ENCODE results near the gene PRIM2. TPM values are rescaled to one million over a fixed set of nuclear protein-coding genes. Genes with fewer than 3 reads are reported as not detected.

Gene PRIM2
- total and polyA plus RNA-seq, 2 of the 4 experiments (the other 2 are of a cell fraction), result 11.8 to 37.5 TPM

DNA sequence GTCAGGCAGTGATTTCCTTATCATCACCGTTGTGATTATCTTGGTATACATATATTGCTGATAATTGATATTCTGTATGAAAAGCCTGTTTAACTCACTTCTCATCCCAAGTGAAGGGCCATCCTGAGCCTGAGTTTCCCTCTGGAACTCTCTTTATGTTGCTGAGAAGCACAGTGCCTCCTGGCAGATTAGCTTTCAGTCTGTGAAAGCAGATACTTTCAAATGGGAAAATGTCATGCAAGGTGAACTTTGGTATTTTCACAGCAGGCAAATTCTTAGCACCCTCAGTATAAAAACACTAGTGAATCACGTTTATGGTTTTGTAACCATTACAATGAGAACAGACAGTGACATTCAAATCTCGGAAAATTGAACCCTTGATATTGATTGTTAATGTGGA, 151.6 kb downstream of the PRIM2 start:
- dilution Hi-C loops (cut with HindIII; ENCODE audit: low sequenced_read_pairs, unreplicated experiment), result no loop called here

More for the DNA sequence above, 151.6 kb downstream of the PRIM2 start:
- Histone ChIP-seq H3K14ac (replicated peaks; ENCODE audit: low read depth, low read length) (peak overlapping the region; percentile 54), H2AK5ac (ENCODE audit: low read depth, low read length) (peak overlapping the region; percentile 48; the same call in 1 of the 2 replicates), H3K4me1 (ENCODE audit: control insufficient read depth, insufficient read depth, low read length) (peaks cover 7% of the 10 kb centered on the region), H2AFZ (replicated peaks; ENCODE audit: low read length, poor library complexity) (no peak overlapping the region), H3K36me3 (ENCODE audit: control insufficient read depth, insufficient read depth, low read length) (no peaks in the 10 kb centered on the region), H3K4me3 (ENCODE audit: insufficient read depth, low read depth, low read length) (no peak overlapping the region), H2BK20ac (ENCODE audit: low read depth, low read length) (peak overlapping the region; percentile 40), H4K91ac (ENCODE audit: insufficient read depth, low read depth, low read length) (peak overlapping the region; percentile 83), H3K27me3 (ENCODE audit: control insufficient read depth, insufficient read depth, low read length) (no peaks in the 10 kb centered on the region), H3K4me2 (ENCODE audit: low read depth, low read length) (peak overlapping the region; percentile 11; the same call in 1 of the 2 replicates), H3K56ac (ENCODE audit: extremely low read depth, insufficient read depth, low read length) (peak overlapping the region; percentile 54), H2AK9ac (replicated peaks; ENCODE audit: low read depth, low read length, poor library complexity) (no peak overlapping the region), H3K9me3 (ENCODE audit: control insufficient read depth, insufficient read depth, low read length) (no peaks in the 10 kb centered on the region), H2BK15ac (ENCODE audit: low read depth, low read length) (peak overlapping the region; percentile 47; the same call in 2 of the 3 replicates), H3K4ac (ENCODE audit: low read depth, low read length) (peak overlapping the region; percentile 31; the same call in 1 of the 2 replicates), H3K9ac (ENCODE audit: low read depth, low read length) (peak overlapping the region; percentile 21; the same call in 1 of the 2 replicates), H3K9me1 (ENCODE audit: insufficient read depth, low read length) (no peaks in the 10 kb centered on the region), H4K5ac (ENCODE audit: low read depth, low read length) (peak overlapping the region; percentile 11), H2BK120ac (ENCODE audit: low read depth, low read length) (peak overlapping the region; percentile 71), H3K79me1 (ENCODE audit: low read depth in 1 of 2, low read length in 2 of 2) (peaks cover 5 to 15% of the 10 kb centered on the region in 2 experiments; a peak in 3 of 4 replicates), H4K8ac (ENCODE audit: low read depth in 2 of 2, low read length in 2 of 2) (peak overlapping the region; percentile 38 to 81; a peak in 3 of 4 replicates), H2BK5ac (ENCODE audit: low read depth, low read length, poor library complexity, severe bottlenecking) (peak overlapping the region; percentile 59), H3K18ac (ENCODE audit: low read depth, low read length) (peak overlapping the region; percentile 72; the same call in 1 of the 2 replicates), H3K27ac (ENCODE audit: insufficient read depth, low read length) (peak overlapping the region; percentile 17; the same call in 1 of the 2 replicates), H3K23ac (ENCODE audit: low read depth, low read length) (peak overlapping the region; percentile 28; the same call in 1 of the 2 replicates), H4K20me1 (ENCODE audit: insufficient read depth, low read length) (no peaks in the 10 kb centered on the region)
- ATAC-seq (ENCODE audit: low read depth) (0 out of 2 replicates have a peak, but pooled peaks have one; percentile 9), DNase-seq (peak; percentile 32)
- CTCF ChIA-PET, result no interaction called here
- no CpG with 5 or more reads among the region's 3 CpGs for WGBS, 2 experiments (ENCODE audit: extremely low coverage in 2 of 2, insufficient read length in 1 of 2)
- TF ChIP-seq RFX5 (IDR thresholded peaks at IDR 0.05; ENCODE audit: low read depth, low read length) (no peak), CHD1 (IDR thresholded peaks at IDR 0.05; ENCODE audit: low read depth, low read length) (no peak), MXI1 (IDR thresholded peaks at IDR 0.05; ENCODE audit: borderline replicate concordance, low read depth, low read length) (no peak), MAFK (IDR thresholded peaks at IDR 0.05; ENCODE audit: low read depth, low read length) (no peak), BHLHE40 (IDR thresholded peaks at IDR 0.05; ENCODE audit: low read depth, low read length) (no peak), MAZ (IDR thresholded peaks at IDR 0.05; ENCODE audit: borderline replicate concordance, low read depth, low read length) (no peak), RAD21 (IDR thresholded peaks at IDR 0.05; ENCODE audit: low read length) (no peak), CEBPB (IDR thresholded peaks at IDR 0.05; ENCODE audit: low read depth, low read length) (no peak), RCOR1 (IDR thresholded peaks at IDR 0.05; ENCODE audit: insufficient replicate concordance, low read length) (no peak), SMC3 (IDR thresholded peaks at IDR 0.05; ENCODE audit: low read depth, low read length) (no peak), POLR2A (IDR thresholded peaks at IDR 0.05; ENCODE audit: low read depth, low read length) (no peak), NFE2L2 (IDR thresholded peaks at IDR 0.05; ENCODE audit: low read depth, low read length) (no peak), FOS (IDR thresholded peaks at IDR 0.05; ENCODE audit: low read depth, low read length) (no peak)
- TF ChIP-seq, protein P1, sequence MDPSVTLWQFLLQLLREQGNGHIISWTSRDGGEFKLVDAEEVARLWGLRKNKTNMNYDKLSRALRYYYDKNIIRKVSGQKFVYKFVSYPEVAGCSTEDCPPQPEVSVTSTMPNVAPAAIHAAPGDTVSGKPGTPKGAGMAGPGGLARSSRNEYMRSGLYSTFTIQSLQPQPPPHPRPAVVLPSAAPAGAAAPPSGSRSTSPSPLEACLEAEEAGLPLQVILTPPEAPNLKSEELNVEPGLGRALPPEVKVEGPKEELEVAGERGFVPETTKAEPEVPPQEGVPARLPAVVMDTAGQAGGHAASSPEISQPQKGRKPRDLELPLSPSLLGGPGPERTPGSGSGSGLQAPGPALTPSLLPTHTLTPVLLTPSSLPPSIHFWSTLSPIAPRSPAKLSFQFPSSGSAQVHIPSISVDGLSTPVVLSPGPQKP (IDR thresholded peaks at IDR 0.05; ENCODE audit: borderline replicate concordance, low read depth, low read length), result no peak
- TF ChIP-seq, protein P2, sequence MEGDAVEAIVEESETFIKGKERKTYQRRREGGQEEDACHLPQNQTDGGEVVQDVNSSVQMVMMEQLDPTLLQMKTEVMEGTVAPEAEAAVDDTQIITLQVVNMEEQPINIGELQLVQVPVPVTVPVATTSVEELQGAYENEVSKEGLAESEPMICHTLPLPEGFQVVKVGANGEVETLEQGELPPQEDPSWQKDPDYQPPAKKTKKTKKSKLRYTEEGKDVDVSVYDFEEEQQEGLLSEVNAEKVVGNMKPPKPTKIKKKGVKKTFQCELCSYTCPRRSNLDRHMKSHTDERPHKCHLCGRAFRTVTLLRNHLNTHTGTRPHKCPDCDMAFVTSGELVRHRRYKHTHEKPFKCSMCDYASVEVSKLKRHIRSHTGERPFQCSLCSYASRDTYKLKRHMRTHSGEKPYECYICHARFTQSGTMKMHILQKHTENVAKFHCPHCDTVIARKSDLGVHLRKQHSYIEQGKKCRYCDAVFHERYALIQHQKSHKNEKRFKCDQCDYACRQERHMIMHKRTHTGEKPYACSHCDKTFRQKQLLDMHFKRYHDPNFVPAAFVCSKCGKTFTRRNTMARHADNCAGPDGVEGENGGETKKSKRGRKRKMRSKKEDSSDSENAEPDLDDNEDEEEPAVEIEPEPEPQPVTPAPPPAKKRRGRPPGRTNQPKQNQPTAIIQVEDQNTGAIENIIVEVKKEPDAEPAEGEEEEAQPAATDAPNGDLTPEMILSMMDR (conservative IDR thresholded peaks at IDR 0.05; ENCODE audit: low read depth, low read length), result no peak
- TF ChIP-seq, protein P3, sequence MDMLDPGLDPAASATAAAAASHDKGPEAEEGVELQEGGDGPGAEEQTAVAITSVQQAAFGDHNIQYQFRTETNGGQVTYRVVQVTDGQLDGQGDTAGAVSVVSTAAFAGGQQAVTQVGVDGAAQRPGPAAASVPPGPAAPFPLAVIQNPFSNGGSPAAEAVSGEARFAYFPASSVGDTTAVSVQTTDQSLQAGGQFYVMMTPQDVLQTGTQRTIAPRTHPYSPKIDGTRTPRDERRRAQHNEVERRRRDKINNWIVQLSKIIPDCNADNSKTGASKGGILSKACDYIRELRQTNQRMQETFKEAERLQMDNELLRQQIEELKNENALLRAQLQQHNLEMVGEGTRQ (IDR thresholded peaks at IDR 0.05; ENCODE audit: low read depth, low read length), result no peak
- in situ Hi-C loops (cut with MboI; ENCODE audit: low sequenced_read_pairs) (no loop called here), intact Hi-C loops (cut with micrococcal nuclease) (no loop called here)
- BruUV-seq (replicated peaks), result no TSS peak
- POLR2A ChIA-PET (ENCODE audit: unreplicated experiment), result no interaction called here

All from IMR-90 (cell line).